ENCODE results near the gene TSPAN18.

Gene TSPAN18

DNA sequence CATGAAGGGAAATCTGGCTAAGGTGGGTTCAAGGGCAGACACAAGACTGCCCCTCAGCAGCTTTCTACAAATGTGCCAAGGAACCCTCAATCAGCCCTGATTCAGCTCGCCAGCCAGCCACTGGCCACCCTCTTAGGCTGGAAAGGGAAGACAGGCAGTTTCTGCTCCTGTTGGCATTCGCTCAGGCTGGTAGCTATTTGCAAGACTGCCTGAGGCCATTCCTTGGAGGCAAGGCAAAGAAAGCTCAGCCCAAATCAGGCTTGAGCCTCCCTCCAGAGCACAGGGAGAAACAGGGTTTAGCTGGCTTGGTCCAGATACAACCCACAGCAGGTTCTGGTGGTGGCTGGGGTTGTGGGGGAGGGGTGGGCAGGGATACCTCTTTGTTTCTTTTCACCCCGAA lies 204.7 kb downstream of the TSPAN18 start:
- no peak for DNase-seq

DNA sequence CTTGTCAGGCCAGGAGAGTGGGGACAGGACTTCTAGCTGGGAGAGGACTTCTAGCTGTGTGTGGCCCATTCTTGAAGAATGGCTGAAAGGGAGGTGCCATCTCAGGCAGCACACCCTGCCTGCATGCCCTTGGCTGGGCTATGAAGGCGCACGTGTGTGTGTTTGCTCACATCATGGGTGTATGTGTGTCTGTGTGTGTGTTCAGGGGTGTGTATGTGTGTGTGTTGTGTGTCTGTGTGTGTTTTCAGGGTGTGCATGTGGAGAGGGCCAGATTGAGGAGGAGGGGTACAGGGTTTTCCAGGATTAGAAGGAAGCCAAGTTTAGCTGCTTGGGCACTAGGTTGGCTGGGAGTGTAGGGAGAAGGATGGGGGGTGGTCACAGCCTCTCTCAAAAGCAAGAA lies 207.3 kb downstream of the TSPAN18 start:
- DNase-seq: no peak

- no peak for DNase-seq
These were observed 208.0 kb downstream of the TSPAN18 start for GRCh38 chr11:44934735-44935250.

DNA sequence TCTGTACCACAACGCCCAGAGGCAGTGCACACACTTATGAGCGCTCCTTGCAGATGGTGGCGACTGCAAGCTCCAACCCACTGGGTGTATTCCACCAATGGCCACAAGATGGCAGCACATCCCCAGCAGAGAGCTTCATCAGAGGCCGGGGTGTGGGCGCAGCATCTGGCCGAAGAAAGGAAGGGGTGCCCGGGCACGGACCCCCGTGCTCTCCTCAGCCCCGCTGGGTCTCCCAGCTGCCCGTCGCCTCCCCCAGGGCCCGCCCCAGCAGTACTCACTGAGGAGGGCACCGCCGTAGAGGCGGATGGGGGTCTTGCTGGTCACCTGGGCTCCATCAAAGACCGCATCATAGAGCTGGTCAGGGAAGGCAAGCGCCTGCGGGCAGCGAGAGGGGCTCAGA lies 209.8 kb downstream of the TSPAN18 start:
- peak; percentile 85 for DNase-seq

DNA sequence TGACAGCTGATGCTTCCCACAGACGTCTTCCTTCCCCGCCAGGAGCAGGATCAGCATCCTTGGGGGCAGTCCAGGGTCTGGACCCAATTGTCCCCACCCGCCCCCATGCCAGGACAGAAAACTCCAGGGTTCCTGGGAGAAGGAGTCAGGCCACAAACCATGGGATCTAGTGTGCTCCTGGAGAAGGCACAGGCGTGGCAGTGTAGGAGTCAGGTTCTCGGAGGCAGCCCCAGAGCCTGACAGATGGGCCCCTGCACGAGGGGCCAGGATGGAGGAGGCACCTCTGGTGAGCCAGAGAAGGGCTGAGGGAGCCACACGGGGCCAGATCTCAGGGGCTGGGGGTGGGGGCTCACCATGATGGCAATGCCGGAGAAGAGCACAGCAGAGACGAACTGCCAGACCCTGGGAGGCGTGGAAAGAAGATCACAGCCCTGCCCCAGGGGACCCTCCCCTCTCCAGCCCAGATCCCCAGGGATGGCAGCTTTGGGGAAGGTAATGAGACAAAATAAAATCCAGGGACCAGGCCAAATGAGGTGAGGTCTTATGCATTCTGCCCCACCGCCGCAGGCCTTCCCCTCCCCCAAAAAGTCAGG lies 210.3 kb downstream of the TSPAN18 start:
- no peak for DNase-seq

DNA sequence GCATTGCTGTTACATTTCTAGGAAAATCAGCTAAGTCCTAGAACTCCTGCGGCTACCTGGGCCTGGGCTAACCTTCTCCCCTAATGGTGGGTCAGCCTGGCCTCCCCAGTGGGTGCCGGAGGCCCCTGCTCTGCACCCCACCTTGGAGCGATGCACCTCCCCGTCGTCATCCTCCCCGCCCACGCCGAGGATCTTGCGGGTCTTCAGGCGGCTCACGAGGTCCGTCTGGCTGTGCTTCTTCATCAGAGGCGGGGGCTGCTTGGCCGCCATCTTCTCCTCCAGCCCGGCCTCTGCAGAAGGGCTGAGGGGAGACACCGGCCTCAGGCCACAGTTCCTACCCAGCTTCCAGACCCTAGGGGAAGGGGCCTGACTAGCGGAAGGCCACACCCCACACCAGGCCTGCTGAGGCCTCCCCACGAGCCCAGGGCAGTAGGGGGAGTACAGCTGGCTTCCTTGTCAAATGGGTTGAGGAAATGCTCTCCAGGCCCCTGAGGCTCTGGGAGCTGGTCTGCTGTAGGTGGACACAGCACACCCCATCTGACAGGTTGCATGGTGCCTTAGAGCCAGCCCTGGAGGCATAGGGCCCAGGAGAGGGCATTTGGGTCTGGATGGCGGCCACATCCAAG lies 211.4 kb downstream of the TSPAN18 start:
- DNase-seq: no peak

- no peak for DNase-seq
These were observed 213.1 kb downstream of the TSPAN18 start for GRCh38 chr11:44939673-44940395.

- DNase-seq: no peak
These were observed 213.6 kb downstream of the TSPAN18 start for GRCh38 chr11:44940404-44940803.

DNA sequence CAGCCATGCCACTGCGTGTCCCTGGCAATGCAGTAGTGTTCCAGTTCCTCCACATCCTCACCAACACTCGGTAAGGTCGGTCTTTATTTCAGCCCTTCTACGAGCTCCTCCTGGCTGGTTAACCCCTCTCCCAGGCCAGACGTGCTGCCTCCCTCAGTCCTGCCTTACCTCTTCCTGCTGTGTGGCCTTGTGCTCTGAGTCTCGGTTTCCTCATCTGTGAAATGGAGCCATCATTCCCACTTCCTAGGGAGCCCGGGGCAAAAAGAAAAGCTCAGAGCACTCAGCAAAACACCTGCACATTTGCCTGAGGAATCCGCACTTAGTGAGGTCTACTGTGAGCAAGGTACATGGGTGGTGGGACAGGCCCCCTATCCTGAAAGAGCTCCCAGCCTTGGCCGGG lies 214.1 kb downstream of the TSPAN18 start:
- no peak for DNase-seq

GRCh38 chr11:44941259-44942021 lies 214.7 kb downstream of the TSPAN18 start:
- DNase-seq: no peak

- DNase-seq: no peak
These were observed 215.5 kb downstream of the TSPAN18 start for GRCh38 chr11:44942029-44942955.

DNA sequence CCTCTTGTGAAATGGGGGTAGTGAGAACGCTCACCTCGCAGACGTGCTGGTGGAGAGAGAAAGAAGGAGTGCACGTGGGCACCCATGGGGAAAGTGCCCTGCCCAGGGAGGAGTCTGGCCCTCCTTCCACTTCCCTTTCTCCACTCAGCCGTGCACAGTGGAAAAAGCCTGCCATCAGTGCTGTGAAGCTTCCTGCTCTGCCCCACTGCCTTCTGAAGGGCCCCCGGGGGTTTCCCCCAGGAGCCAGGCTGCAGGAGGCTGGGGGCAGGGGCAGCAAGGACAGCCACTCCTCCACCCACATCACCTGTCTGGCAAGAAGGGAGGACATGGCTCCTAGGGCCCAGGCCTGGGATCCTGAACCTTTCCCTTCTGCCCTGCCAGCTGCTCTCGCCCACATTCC lies 216.4 kb downstream of the TSPAN18 start:
- DNase-seq: no peak

GRCh38 chr11:44943696-44944095 lies 216.9 kb downstream of the TSPAN18 start:
- DNase-seq: no peak

GRCh38 chr11:44944181-44944852 lies 217.6 kb downstream of the TSPAN18 start:
- DNase-seq: no peak

- DNase-seq: peak; percentile 61
These were observed 218.1 kb downstream of the TSPAN18 start for GRCh38 chr11:44944853-44945235.

GRCh38 chr11:44945666-44946065 lies 218.9 kb downstream of the TSPAN18 start:
- no peak for DNase-seq

DNA sequence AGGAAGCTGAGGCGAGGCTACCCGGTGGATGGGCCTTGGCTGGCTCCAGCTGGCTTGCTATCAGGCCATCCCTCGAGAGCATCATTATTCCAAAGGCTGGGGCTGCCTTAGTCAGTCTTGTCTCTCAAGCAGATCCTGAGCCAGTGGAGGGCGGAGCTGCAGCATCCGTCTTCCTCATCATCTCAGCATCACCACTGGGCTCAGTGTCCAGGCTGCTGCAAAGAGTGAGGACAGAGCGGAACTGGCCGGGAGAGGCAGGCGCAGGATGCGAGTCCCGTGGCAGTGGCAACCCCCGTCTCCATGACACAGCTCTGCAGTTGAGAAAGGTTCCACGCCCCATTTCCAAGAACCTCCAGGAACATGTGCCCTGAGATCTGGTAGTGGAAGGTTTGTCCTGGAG lies 219.5 kb downstream of the TSPAN18 start:
- no peak for DNase-seq

GRCh38 chr11:44947114-44947513 lies 220.4 kb downstream of the TSPAN18 start:
- no peak for DNase-seq

DNA sequence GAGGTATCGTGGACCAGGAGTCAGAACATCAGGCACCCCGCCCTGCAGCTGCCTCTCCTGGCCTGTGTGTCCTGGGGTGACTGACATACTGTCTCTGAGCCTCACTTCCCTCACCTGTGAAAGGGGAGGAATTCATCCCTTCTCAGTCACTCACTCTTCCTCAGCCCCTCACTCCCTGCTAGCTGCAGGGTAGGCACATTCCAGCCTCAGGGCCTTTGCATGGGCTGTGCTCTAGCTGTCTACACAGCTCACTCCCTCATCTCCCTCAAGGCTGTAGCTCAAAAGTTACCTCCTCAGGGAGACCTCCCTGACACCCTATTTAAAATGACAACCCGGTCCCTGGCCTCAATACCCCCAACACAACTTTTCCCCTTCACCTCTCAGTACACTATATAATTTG lies 221.4 kb downstream of the TSPAN18 start:
- no peak for DNase-seq

DNA sequence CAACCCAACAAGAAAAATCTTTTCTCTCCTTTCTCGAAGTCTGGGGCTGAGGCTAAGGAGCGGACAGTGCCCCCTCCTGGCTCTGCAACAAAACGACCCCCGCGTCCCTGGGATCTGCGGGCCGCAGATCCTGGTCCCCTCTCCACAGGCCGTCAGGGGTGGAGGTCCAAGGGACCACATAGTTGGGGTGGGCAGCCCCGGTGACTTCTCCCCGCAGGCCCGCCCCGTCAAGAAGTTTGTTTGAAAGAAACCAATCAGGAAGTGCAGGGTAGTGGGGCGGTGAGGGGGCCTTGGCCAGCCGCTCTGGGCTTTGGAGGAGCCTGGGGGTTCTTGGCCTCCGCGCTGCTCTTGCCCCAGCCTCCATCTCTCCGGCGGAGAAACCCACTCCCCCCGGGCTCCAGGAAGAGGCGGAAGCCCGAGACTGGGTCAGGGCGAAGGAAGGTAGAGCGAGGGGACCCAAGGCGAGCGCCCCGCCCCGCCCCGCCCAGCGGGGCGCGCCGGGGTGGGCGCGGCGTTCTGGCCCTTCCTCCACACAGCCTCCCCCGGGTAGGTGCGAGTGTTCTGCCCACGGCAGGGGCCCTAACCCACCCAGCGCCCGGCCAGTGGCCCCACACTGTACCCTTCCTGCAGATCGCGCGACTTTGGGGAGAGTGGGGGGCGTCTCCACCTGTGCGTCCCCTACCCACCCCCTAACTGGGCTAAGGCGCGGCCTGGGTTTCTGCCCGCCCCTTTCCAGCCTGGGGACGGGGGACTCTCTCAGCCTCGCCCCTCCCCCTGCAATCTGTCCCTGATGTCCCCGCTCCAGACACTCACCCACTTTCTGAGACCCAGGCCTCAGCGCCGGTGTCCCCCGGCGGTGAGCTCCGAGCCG lies 222.6 kb downstream of the TSPAN18 start:
- peak; percentile 71 for DNase-seq
